Lung microvascular endothelial cell (primary cell): ENCODE results near the gene CSF3. TPM values are rescaled to one million over a fixed set of nuclear protein-coding genes. Genes with fewer than 3 reads are reported as not detected.
A peak's percentile ranks its signal among the peaks of the same experiment; 100 is the strongest.

ENCODE experiments used
- DNase-seq, 2 donors: peaks; one replicate each; pipeline versions ENCODE4 v3.0.0 to v3.0.0-alpha.2; 2010; ENCODE audit warnings: low read depth in 2 of 2
- total RNA-seq: library from RNA; depleted of rRNA; stranded (reverse); fragments of >200 nt; gene quantifications from 2 replicates; pipeline ENCODE4 v1.2.1, GENCODE V29; 2014

CSF3 gene
- total RNA-seq = 0.44 TPM in 1 of 2 replicates, not detected in the other

- peak; percentile 25 to 59 for DNase-seq
Observed at GRCh38 chr17:40015005-40015997, at the start of gene CSF3. CSF3 (plus strand) TSS chr17:40015440; CDS start chr17:40015475, 35 bp downstream.

- DNase-seq = no peak
Observed at GRCh38 chr17:39966771-39967170, 48.5 kb upstream of the CSF3 start.

GRCh38 chr17:39968761-39969160 lies 46.5 kb upstream of the CSF3 start:
- DNase-seq = no peak

- DNase-seq = no peak
Observed at GRCh38 chr17:39969375-39969774, 45.9 kb upstream of the CSF3 start.

- no peak for DNase-seq
Observed at GRCh38 chr17:39970157-39970692, 45.0 kb upstream of the CSF3 start.

- DNase-seq = no peak
Observed at GRCh38 chr17:39971076-39971603, 44.1 kb upstream of the CSF3 start.

- DNase-seq = no peak
Observed at GRCh38 chr17:39972271-39972670, 43.0 kb upstream of the CSF3 start.

- no peak for DNase-seq
Observed at GRCh38 chr17:39973496-39973895, 41.7 kb upstream of the CSF3 start.

GRCh38 chr17:39974433-39974832 lies 40.8 kb upstream of the CSF3 start:
- no peak for DNase-seq

GRCh38 chr17:39975801-39976200 lies 39.4 kb upstream of the CSF3 start:
- no peak for DNase-seq

GRCh38 chr17:39979016-39979670 lies 36.1 kb upstream of the CSF3 start:
- no peak for DNase-seq

GRCh38 chr17:39979893-39980350 lies 35.3 kb upstream of the CSF3 start:
- DNase-seq = peak in 1 of 2 donors; percentile 30

GRCh38 chr17:39980351-39981206 lies 34.7 kb upstream of the CSF3 start, which contains the start of gene PSMD3:
PSMD3 (plus strand) TSS chr17:39980807; CDS start chr17:39980971, 164 bp downstream.
- peak; percentile 100 for DNase-seq

- DNase-seq = peak in 1 of 2 donors; percentile 39
Observed at GRCh38 chr17:39981207-39981741, 34.0 kb upstream of the CSF3 start.

GRCh38 chr17:39981766-39982375 lies 33.4 kb upstream of the CSF3 start:
- DNase-seq = no peak

GRCh38 chr17:39988206-39988810 lies 26.9 kb upstream of the CSF3 start:
- DNase-seq = peak in 1 of 2 donors; percentile 47

GRCh38 chr17:39994448-39994847 lies 20.8 kb upstream of the CSF3 start:
- DNase-seq = no peak

- DNase-seq = no peak
Observed at GRCh38 chr17:39995438-39995837, 19.8 kb upstream of the CSF3 start.

GRCh38 chr17:39996162-39996561 lies 19.1 kb upstream of the CSF3 start:
- no peak for DNase-seq

- no peak for DNase-seq
Observed at GRCh38 chr17:39996800-39997199, 18.4 kb upstream of the CSF3 start.
